Activated CD8-positive, alpha-beta memory T cell treated with anti-CD3 and anti-CD28 coated beads for 48 hours (primary cell): ENCODE results near the gene RPS6KA1.
A peak's percentile ranks its signal among the peaks of the same experiment; 100 is the strongest.
"Not testable (repeated sequence)": the region's sequence is repeated elsewhere in the genome, so short reads cannot be mapped to it uniquely, and the experiment has no call there.

ENCODE experiments used
- DNase-seq, 3 experiments: peaks; one replicate each; pipeline ENCODE4 v3.0.0-alpha.2; 2020; ENCODE audit warnings: low read depth in 2 of 3, low spot score in 2 of 3

Gene RPS6KA1

DNA sequence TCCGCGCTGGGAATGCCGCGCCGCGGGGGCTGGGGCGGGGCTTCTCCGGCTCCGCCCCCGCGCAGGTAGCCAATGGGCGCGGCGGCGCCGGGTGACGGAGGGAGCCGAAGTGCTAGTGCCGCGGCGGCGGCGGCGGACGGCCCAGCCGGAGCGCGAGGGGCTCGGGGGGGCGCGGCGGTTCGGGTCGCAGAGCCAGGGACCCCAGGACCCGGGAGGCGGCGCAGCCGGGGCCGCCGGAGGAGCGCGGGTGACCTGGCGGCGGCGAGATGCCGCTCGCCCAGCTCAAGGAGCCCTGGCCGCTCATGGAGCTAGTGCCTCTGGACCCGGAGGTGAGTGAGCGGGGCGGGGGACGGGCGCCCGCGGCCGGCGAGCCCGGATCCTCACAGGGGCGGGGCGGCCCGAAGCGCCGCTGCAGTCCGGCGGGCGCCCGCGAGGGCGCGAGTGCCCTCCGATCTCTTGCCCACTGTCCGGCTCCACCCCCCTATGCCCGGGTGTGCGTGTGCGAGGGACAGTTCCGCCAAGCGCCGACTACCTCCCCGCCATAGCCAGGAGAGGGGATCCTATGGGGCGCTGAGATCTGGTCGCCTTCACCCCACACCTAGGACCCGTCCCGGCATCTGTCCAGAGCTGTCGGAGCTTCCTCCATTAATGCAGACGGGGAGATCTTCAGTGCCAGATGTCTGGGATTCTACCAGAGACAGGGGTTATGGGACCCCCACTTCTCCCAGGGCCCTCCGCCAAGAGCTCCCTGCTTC is at the start of gene RPS6KA1:
Gene RPS6KA1 (plus strand): TSS at position 107 of the 755 bp plus-strand sequence. CDS start 160 bp downstream, at position 267.
- DNase-seq: peak in 1 of 3 experiments; percentile 53

DNA sequence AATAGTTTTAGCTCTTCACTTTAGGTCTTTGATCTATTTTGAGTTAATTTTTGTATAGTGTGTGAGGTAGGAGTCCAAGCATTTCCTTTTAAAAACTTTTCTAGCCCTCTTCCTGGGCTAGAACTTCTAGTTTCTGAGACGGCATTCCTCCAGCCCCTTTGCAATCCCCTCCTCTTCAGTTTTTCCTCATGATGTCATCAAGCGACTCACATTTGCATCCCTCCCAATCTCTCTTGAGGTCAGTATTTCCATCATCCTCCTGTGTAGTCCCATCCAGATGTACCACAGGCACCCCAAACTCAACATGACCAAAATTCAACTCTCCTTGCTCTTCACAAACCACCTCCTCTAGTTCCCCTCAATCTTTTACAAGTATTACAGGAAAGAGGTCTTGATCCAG is 46.6 kb upstream of the RPS6KA1 start:
- no peak for DNase-seq

DNA sequence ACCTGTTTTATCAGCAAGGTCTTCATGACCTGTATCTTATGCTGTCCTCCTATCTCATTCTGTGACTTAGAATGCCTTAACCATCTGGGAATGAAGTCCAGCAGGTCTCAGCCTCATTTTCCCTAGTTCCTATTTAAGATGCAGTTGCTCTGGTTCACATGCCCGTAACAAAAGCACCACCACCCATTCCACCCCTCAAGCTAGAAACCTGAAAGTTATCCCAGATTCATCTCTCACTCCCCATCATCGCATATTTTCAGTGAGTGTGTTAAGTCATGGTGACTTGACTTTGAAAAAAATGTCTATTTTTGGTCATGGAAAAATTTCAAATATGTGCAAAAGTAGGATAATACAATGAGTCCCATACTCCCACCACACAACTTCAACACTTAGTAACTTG is 45.6 kb upstream of the RPS6KA1 start:
- DNase-seq: no peak

GRCh38 chr1:26490155-26490554 is 39.4 kb upstream of the RPS6KA1 start:
- no peak for DNase-seq

DNA sequence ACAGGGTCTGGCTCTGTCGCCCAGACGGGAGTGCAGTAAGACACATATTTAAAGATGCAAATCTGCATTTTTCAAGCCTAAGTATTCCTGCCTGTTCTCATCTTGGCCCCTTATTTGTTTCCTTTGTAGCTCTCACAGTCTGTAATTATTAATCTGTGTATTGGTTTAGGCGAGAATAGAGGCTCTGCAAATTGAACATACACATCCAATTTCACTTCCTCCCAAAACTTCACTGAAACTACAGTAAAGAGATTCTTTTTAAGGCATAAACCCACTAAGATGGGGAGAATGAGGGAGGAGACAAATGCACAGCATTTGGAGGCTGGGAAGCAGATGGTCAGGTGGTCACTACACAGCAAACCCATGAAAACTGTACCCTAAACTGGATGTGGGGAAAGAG is 36.3 kb upstream of the RPS6KA1 start:
- DNase-seq: no peak

DNA sequence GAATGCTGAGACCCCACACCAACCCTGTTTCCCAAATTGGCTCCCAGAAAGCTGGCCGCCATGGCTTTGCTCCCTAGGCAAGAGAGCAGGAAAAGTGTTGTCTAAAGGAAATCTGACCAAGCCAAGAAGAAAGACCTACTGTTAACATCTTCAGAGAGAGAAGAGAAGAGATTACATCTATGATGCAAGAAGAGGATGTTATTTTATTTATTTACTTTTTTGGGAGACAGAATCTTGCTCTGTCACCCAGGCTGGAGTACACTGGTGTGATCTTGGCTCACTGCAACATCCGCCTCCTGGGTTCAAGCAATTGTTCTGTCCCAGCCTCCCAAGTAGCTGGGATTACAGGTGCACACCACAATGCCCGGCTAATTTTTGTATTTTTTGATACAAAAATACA is 35.6 kb upstream of the RPS6KA1 start:
- DNase-seq: no peak

DNA sequence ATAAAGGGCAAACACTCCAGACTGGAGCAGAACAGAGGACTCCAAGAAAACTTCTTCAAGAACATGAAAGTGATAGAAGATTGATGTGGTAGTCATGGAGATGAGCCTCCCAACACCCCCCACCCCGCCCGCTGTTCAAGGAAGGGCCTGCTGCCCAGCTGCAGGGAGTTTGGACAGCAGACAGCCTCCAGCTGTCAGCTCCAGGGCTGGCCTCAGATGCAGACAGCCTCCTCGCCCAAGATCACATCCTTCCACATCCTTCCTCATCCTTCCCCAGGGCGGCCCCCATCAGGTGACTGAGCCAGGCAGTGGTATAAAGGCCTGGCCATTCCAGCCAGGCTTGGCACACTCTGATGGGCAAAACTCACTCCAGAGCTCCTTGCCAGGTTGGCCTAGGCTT is 32.7 kb upstream of the RPS6KA1 start:
- DNase-seq: no peak

GRCh38 chr1:26498894-26499293 is 30.7 kb upstream of the RPS6KA1 start:
- DNase-seq: no peak

- peak; percentile 90 to 99 (median 93) for DNase-seq
Measured at GRCh38 chr1:26500488-26501175, 28.9 kb upstream of the RPS6KA1 start.

DNA sequence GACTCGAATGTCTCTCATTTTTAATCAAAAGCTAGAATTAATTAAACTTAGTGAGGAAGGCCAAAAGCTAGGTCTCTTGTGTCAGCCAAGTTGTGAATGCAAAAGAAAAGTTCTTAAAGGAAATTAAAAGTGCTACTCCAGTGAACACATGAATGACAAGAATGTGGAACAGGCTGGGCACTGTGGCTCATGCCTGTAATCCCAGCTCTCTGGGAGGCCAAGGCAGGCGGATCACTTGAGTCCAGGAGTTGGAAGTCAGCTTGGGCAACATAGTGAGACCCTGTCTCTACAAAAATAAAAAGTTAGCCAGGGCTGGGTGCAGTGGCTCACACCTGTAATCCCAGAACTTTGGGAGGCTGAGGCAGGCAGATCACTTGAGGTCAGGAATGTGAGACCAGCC is 18.9 kb upstream of the RPS6KA1 start:
- DNase-seq: not testable (repeated sequence)

DNA sequence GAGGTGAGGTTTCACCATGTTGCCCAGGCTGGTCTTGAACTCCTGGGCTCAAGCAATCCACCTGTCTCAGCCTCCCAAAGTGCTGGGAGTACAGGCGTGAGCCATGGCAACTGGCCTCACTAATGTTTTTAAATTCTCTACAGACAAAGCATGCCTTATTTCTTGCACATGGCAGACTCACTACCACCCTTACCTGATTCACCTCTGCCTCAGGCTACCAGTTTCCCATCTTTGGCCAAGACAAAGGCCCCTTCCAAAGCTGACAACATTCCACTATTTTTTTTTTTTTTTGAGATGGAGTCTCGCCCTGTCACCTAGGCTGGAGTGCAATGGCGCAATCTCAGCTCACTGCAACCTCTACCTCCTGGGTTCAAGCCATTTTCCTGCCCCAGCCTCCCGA is 13.7 kb upstream of the RPS6KA1 start:
- not testable (repeated sequence) for DNase-seq

- no peak for DNase-seq
Measured at GRCh38 chr1:26516987-26517765, 12.4 kb upstream of the RPS6KA1 start.

GRCh38 chr1:26517766-26518049 is 11.9 kb upstream of the RPS6KA1 start:
- DNase-seq: no peak

GRCh38 chr1:26518355-26518754 is 11.2 kb upstream of the RPS6KA1 start:
- DNase-seq: no peak

- DNase-seq: no peak
Measured at GRCh38 chr1:26520339-26520738, 9.2 kb upstream of the RPS6KA1 start.

DNA sequence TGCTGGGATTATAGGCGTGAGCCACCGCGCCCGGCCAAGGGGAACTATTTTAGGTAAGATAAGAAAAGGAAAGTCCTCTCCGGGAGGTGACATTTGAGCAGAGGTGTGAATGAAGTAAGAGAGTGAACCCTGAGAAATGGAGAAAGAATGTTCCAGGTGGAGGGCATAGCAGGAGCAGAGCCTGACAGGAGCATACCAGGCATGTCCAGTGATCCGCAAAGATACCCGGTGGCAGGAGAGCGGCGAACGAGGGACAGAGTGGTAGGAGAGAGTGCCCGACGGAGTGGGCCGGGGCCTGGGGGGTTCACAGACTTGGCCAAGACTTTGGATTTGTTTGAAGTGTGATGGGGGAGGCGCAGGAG is 7.9 kb upstream of the RPS6KA1 start:
- DNase-seq: no peak

GRCh38 chr1:26522073-26522472 is 7.5 kb upstream of the RPS6KA1 start:
- DNase-seq: no peak

- no peak for DNase-seq
Measured at GRCh38 chr1:26524181-26524580, 5.4 kb upstream of the RPS6KA1 start.

- no peak for DNase-seq
Measured at GRCh38 chr1:26526287-26526686, 3.3 kb upstream of the RPS6KA1 start.

DNA sequence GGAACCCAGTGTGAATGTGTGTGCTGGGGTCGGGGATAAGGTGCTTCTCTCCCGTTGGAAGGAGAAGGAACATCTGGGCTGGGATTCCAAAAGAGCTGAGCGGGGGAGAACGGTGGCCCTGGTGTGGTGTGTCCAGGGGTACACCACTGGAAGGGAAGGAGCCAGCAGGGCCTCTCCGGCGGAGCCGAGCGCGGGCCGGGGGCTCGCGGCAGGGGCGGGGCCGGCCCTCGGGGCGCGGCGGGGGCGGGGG is 231 bp upstream of the RPS6KA1 start:
- DNase-seq: no peak

- DNase-seq: no peak
Measured at GRCh38 chr1:26530410-26530894, 891 bp downstream of the RPS6KA1 start.

DNA sequence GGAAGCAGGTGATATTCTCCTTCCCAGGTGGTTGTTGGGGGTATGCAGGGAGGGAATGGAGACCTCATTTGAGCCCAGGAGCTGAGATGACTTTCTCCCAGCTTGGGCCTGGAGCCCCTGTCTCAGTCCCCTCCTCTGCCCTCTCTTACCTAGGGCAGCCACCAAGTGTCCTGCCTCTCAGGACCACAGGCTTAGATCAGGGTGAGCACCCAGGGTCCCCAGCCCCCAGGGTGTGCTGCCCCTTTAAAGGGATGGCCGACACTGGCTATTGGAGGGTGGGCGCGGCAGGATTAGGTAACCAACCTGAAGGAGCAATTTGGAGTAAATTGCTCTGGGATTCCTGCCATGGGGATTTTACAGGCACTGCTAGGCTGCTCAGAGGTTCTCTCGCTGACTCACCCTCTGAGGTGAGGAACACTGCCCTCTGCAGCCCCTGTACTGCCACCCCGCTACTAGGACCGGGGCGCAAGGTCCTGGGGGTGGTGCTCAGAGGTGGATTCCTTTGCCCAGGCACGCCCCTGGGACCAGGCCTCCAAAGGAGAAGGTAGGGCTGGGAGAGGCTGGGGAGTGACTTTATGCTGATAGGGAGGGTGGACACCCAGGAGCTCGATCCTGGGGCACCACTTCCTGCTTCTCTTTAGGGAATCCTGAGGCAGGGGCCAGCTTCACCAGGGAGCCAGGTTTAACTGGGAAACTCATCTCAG is 1.5 kb downstream of the RPS6KA1 start:
- no peak for DNase-seq
